ENCODE measurements around the gene GLCCI1. TPM values are rescaled to one million over a fixed set of nuclear protein-coding genes. Genes with fewer than 3 reads are reported as not detected.

The GLCCI1 gene
- polyA plus RNA-seq, 6 donors from 2014 or later: 17.2 to 35.4 (median 20.9) TPM

DNA sequence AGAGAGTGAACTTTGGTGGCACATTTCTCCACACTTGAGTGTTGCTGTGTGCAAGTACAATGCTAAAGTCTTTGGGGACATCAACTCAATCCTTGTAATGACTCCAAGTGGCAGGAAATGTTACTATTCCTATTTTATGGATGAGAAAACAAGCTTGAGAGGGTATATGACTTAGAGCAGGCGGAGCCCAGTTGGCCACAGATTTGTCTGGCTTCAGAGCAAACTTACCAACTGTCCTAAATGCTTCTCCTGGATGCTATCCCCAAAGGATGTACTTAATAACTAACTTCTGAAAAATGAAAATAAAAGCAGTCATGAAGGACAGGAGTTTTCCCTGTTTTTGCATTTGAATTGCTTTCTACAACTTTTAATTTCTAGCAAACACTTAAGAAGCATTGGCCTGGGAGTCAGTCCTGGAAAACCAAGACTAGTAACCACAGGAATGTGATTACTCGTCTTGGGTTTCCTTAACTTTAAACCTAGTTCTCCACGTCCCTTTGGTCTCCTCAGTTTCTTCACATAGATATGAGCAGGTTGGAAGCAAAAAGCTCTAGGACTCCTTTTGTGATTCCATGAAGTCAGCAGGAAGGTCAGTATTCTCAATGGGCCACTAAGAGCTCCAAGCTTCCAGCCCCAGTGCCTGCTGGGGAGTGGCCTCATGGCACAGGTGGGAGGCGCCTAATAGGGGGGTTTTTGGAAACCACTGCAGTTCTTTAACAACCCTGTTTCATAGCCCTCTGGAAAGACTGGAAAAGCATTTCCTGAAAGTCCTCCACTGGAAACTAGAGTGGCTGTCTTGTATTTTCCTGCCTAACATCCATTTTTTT lies 140.8 kb downstream of the GLCCI1 start:
- H3K27ac Mint-ChIP-seq: peak overlapping the region in 1 of 6 donors; percentile 27
- DNase-seq: no peak
- no peak for ATAC-seq (ENCODE audit: low read depth in 2 of 2)
- H3K9me3 Mint-ChIP-seq: peaks cover 0 to 9% (median 4%) of the 10 kb centered on the region in 7 donors
- peaks cover 15 to 36% (median 32%) of the 10 kb centered on the region in 3 donors for H3K4me1 Mint-ChIP-seq
- no peaks in the 10 kb centered on the region for H3K36me3 Mint-ChIP-seq
- no peaks in the 10 kb centered on the region for H3K27me3 Mint-ChIP-seq
- no peak overlapping the region for H3K4me3 Mint-ChIP-seq

DNA sequence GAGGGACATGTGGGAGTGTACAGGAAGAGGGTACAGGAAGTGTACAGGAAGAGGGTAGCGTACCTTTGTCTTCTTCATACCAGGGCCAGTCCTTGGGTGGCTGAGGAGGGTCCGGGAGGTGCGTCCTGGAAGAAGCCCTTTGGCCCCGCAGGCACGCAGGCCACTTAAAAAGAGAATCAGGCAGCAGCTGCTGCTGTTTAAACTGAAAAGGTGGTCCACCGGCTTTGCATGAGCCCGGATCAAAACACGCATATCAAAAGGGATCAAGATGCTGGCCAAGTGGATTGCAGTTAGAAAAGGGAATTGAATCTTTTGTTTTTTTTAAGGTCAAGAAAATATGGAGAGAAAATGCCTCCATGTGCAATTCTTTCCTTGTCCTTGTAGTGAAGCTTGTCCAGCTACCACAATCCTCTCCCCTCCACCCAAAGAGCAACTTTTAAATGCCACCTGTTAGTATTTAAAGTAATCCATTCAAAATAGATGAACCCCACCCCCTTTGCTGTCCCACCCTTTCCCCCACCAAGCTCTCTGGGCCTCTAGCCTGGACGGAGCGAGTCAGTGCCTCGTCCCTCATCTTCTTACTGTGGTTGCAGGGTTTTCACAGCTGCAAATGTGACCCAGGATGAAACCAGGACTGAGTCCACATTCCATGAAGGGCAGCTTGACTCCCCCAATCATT lies 142.8 kb downstream of the GLCCI1 start:
- Mint-ChIP-seq H3K27me3 (no peaks in the 10 kb centered on the region), H3K27ac (peak overlapping the region in 1 of 6 donors; percentile 75), H3K4me1 (peaks cover 33 to 56% (median 50%) of the 10 kb centered on the region in 3 donors), H3K36me3 (no peaks in the 10 kb centered on the region), H3K9me3 (peaks cover 0 to 20% (median 8%) of the 10 kb centered on the region in 7 donors), H3K4me3 (peak overlapping the region in 1 of 8 donors; percentile 59)
- DNase-seq (no peak), ATAC-seq (ENCODE audit: low read depth in 2 of 2) (no peak)

DNA sequence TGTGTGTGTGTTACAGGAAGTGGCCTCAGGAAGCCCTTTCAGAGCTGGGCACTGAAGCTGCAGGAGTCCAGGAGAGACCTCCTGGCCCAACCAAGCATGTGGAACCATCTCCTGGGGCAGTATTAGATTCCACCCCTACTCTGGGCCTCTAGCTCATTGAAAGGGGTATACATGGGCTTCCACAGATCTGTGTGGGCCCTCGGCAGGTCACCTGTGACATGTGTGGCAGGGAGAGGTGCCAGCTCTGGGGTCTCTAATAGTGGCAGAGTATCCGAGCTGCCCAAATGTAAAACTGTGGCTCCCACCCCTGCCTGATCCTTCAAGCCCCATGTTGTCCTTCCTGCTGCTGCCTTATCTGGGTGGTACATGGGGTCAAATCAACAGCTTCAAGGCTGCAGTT lies 144.1 kb downstream of the GLCCI1 start:
- Mint-ChIP-seq H3K4me3 (peak overlapping the region in 2 of 8 donors; percentile 2 to 56), H3K9me3 (peaks cover 0 to 24% (median 8%) of the 10 kb centered on the region in 7 donors), H3K27ac (peak overlapping the region in 2 of 6 donors; percentile 16 to 85), H3K4me1 (peaks cover 42 to 65% (median 58%) of the 10 kb centered on the region in 3 donors), H3K36me3 (no peaks in the 10 kb centered on the region), H3K27me3 (no peaks in the 10 kb centered on the region)
- ATAC-seq (ENCODE audit: low read depth in 2 of 2) (no peak), DNase-seq (no peak)

DNA sequence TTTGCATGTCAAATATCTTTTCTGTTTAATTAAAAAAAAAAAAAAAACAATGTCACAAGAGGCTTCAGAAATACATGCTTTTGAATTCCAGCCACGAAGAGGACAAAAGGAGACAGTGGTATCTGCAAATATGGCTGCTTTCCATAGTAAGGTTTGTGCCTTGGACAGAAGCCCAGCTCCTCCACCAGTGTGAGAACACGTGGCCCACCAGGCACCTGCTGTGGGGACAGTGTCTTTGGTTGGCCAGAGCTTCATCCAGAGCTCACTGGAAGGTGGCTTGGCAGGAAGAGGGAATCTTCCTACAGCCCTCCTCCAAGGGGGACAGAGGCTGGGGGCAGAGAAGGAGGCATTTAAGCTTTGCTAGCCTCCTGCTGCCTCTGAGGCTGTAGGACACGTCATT lies 144.6 kb downstream of the GLCCI1 start:
- peaks cover 42 to 65% (median 58%) of the 10 kb centered on the region in 3 donors for H3K4me1 Mint-ChIP-seq
- no peaks in the 10 kb centered on the region for H3K27me3 Mint-ChIP-seq
- peaks cover 0 to 24% (median 8%) of the 10 kb centered on the region in 7 donors for H3K9me3 Mint-ChIP-seq
- H3K27ac Mint-ChIP-seq: peak overlapping the region in 3 of 6 donors; percentile 50 to 95 (median 85)
- H3K36me3 Mint-ChIP-seq: no peaks in the 10 kb centered on the region
- peak overlapping the region in 4 of 8 donors; percentile 39 to 77 (median 62) for H3K4me3 Mint-ChIP-seq
- DNase-seq (no peak), ATAC-seq (ENCODE audit: low read depth in 2 of 2) (no peak)

DNA sequence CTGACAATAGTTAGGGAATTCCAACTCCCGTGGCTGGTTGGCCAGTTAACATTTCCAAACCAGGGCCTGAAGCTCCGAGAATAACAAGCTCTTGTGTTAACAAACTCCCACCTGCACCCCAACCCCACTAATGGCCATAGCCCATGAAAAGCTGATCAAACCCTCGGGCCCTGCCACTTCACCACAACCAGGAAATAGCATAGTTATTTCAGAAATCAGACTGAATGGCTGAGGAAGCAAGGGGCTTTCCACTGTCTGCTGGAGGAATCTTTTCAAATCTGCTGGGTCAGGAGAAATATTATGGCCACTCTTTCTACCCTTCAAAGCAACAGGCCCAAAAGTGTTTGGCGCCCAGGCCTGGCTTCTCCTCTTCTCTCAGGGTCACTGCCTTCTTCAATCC lies 145.6 kb downstream of the GLCCI1 start:
- H3K4me1 Mint-ChIP-seq: peaks cover 42 to 65% (median 58%) of the 10 kb centered on the region in 3 donors
- H3K36me3 Mint-ChIP-seq: no peaks in the 10 kb centered on the region
- peaks cover 0 to 24% (median 8%) of the 10 kb centered on the region in 7 donors for H3K9me3 Mint-ChIP-seq
- H3K27me3 Mint-ChIP-seq: no peaks in the 10 kb centered on the region
- H3K4me3 Mint-ChIP-seq: peak overlapping the region in 7 of 8 donors; percentile 29 to 77 (median 54)
- DNase-seq (peak; percentile 14), ATAC-seq (ENCODE audit: low read depth in 2 of 2) (peak; percentile 74 to 82)
- peak overlapping the region; percentile 22 to 95 (median 85) for H3K27ac Mint-ChIP-seq

DNA sequence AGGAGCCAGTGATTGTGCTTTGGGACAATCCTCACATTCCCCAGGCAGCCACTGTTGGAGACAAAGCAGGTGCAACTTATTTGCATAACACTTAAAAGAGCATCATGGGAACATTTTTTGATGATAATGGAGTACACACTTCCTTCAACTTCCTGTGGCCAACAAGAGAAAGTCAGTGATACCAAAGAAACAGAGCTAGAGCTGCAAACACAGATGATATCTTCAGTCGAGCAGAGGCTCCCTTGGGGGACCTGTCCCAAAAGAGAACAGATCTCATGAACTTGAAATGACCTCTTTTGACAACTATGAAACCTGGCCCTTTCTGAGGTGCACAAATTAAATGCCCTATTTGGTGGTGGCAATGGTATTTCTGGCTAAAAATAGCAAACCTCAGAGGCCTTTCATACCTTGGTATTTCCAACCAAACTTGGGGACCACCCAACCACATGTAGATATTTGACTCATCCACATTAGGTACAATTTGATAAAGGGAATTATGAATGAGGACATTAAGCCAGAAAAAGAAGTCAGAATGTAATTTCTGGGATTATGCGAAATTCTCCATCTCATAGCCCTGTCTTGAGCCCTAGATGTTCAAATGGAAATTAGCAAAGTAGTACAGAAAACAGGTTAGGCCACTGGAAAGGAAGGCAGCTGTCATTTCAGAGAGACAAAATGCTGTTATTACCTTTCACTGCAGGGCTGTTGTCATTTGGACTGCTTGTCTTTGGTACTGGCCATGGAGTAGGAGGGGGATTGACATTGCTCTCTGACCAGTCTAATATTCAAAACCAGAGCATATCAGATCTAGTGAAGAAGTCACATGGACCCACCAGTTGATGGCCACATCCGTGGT lies 147.2 kb downstream of the GLCCI1 start:
- peaks cover 42 to 63% (median 55%) of the 10 kb centered on the region in 3 donors for H3K4me1 Mint-ChIP-seq
- no peaks in the 10 kb centered on the region for H3K27me3 Mint-ChIP-seq
- peak; percentile 71 to 81 for ATAC-seq (ENCODE audit: low read depth in 2 of 2)
- no peaks in the 10 kb centered on the region for H3K36me3 Mint-ChIP-seq
- H3K27ac Mint-ChIP-seq: peak overlapping the region; percentile 39 to 95 (median 90)
- H3K4me3 Mint-ChIP-seq: peak overlapping the region in 6 of 8 donors; percentile 27 to 86 (median 66)
- H3K9me3 Mint-ChIP-seq: peaks cover 0 to 24% (median 8%) of the 10 kb centered on the region in 7 donors
- DNase-seq: peak; percentile 5

DNA sequence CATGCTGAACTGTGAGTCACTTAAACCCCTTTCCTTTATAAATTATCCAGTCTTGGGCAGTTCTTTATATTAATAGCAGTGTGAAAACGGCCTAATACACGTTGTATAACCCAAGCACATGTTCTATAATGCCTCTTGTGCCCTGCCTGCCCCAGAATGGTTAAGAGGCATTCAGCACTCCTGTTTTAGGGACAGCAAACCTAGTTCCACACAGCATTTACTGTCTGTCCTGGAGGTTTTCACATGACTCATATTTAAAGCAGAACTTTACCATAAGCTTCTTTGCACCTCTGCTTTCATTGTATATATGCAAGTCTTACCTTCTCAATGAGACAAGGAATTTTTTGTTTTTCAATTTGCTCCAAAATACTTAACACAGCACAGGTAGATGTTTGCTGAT lies 148.6 kb downstream of the GLCCI1 start:
- no peaks in the 10 kb centered on the region for H3K27me3 Mint-ChIP-seq
- no peaks in the 10 kb centered on the region for H3K36me3 Mint-ChIP-seq
- peaks cover 39 to 51% (median 44%) of the 10 kb centered on the region in 3 donors for H3K4me1 Mint-ChIP-seq
- H3K4me3 Mint-ChIP-seq: peak overlapping the region in 1 of 8 donors; percentile 4
- peak overlapping the region in 3 of 6 donors; percentile 11 to 66 (median 13) for H3K27ac Mint-ChIP-seq
- no peak for DNase-seq
- peaks cover 0 to 24% (median 8%) of the 10 kb centered on the region in 7 donors for H3K9me3 Mint-ChIP-seq
- ATAC-seq (ENCODE audit: low read depth in 2 of 2): no peak

DNA sequence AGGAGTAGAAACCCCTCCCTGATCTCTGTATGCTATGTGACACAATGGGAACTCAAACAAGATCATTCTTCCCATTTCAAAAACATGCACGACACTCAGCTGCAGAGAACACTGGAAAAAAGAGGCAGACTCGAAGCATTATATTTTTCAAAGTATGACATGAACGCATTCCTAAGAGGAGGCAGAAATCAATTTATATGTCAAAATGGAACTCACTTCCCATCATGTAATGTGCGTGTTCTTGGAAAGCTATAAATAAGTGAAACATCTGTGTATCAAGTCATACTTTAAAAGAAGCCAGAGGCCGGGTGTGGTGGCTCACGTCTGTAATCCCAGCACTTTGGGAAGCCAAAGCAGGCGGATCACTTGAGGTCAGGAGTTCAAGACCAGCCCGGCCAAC lies 150.7 kb downstream of the GLCCI1 start:
- Mint-ChIP-seq H3K27me3 (no peaks in the 10 kb centered on the region), H3K36me3 (no peaks in the 10 kb centered on the region), H3K4me1 (peaks cover 28 to 32% (median 28%) of the 10 kb centered on the region in 3 donors), H3K4me3 (no peak overlapping the region), H3K9me3 (peaks cover 0 to 17% (median 5%) of the 10 kb centered on the region in 7 donors), H3K27ac (no peak overlapping the region)
- no peak for DNase-seq
- no peak for ATAC-seq (ENCODE audit: low read depth in 2 of 2)

DNA sequence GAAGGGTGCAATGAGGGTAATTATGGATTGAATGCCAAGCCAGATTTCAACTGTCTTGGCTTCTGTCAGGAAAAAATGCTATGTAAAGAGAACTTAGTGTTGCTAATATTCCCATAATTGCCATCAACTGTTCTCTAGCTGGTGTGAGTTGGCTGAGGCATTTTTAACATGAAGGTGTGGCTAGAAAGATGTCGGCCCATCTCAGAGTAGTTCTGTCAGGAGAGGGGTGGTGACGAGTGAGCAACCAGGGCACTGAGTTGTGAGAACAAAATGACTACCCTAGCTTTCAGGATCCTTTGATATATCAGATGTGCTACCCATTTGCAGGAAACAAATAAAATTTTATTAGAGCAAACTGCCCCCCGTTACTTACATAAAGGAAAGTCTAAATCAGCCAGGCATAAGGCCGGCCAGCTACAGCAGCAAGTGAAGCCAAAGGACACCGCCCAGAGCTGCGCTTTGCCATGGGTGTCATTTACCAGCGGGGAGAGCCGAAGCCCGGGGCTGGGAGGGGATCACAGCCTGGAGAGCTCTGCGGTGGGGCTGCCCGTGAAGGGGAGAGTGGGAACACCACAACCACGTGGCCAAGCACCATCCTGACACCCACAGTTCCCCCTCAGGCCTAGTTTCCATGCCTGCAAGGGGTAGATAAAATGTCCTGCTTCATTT lies 151.9 kb downstream of the GLCCI1 start:
- ATAC-seq (ENCODE audit: low read depth in 2 of 2): no peak
- no peak overlapping the region for H3K4me3 Mint-ChIP-seq
- no peaks in the 10 kb centered on the region for H3K36me3 Mint-ChIP-seq
- DNase-seq: no peak
- peaks cover 22 to 29% (median 23%) of the 10 kb centered on the region in 3 donors for H3K4me1 Mint-ChIP-seq
- H3K27ac Mint-ChIP-seq: no peak overlapping the region
- H3K27me3 Mint-ChIP-seq: no peaks in the 10 kb centered on the region
- H3K9me3 Mint-ChIP-seq: peaks cover 0 to 9% (median 0%) of the 10 kb centered on the region in 7 donors

DNA sequence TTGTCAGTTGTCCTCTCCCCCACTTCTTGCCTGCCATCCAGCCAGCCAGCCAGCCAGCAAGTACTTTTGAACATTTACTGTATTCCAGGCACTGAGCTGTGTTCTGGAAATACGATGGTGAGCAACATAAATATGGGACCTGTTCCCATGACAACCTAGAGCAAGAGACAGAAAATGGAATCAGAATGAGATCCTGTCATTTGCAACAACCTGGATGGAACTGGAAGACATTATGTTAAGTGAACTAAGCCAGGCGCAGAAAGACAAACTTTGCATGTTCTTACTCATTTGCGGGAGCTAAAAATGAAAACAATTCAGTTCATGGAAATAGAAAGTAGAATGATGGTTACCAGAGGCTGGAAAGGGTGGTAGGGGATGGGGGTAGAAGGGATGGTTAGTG lies 152.6 kb downstream of the GLCCI1 start:
- no peak overlapping the region for H3K4me3 Mint-ChIP-seq
- ATAC-seq (ENCODE audit: low read depth in 2 of 2) (no peak), DNase-seq (no peak)
- no peaks in the 10 kb centered on the region for H3K27me3 Mint-ChIP-seq
- peaks cover 0 to 4% (median 0%) of the 10 kb centered on the region in 7 donors for H3K9me3 Mint-ChIP-seq
- H3K4me1 Mint-ChIP-seq: peaks cover 18 to 29% (median 23%) of the 10 kb centered on the region in 3 donors
- H3K36me3 Mint-ChIP-seq: no peaks in the 10 kb centered on the region
- H3K27ac Mint-ChIP-seq: no peak overlapping the region

DNA sequence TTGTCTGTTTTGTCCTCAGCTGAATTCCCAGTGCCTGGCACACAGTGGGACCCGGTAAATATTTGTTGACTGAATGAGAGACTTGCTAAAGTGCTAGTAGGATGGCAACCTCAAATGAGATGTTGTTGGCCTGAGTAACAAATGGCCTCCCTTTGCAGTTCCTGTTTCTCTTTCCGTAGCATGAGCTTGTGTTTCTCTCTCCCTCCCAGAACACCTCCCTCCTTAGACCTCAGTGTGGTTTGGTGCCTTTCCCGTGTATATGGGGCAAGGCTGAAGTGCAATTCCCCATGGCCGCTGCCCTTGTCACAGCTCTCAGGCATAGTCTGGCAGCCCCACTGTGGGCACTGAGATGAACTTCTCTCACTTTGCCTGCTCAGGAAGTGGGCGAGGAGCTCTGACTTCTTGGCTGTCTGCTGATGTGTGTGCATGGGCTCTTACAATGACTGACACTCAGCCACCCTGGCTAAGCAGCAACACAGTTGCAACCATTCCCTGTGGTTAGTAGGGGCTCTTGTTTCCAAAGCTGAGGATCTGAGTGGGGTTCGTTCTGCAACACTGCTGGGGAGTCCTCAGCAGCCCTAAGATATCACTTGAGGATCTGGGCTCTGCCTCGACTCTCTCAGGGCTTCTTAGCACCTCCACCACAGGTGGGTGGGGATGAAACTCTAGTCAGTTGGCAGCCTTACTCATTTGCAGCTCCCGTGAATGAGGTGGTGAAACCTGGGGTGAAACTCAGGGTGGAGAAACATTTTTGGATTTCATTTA lies 157.3 kb downstream of the GLCCI1 start:
- ATAC-seq (ENCODE audit: low read depth in 2 of 2) (peak; percentile 90 to 91), DNase-seq (peak; percentile 39)
- H3K4me3 Mint-ChIP-seq: peak overlapping the region in 7 of 8 donors; percentile 16 to 90 (median 79)
- H3K27me3 Mint-ChIP-seq: no peaks in the 10 kb centered on the region
- peaks cover 9 to 30% (median 20%) of the 10 kb centered on the region in 3 donors for H3K4me1 Mint-ChIP-seq
- no peaks in the 10 kb centered on the region for H3K36me3 Mint-ChIP-seq
- no peaks in the 10 kb centered on the region for H3K9me3 Mint-ChIP-seq
- H3K27ac Mint-ChIP-seq: peak overlapping the region; percentile 1 to 98 (median 90)
